Measurements from ENCODE around the gene DDR2.

The DDR2 gene

DNA sequence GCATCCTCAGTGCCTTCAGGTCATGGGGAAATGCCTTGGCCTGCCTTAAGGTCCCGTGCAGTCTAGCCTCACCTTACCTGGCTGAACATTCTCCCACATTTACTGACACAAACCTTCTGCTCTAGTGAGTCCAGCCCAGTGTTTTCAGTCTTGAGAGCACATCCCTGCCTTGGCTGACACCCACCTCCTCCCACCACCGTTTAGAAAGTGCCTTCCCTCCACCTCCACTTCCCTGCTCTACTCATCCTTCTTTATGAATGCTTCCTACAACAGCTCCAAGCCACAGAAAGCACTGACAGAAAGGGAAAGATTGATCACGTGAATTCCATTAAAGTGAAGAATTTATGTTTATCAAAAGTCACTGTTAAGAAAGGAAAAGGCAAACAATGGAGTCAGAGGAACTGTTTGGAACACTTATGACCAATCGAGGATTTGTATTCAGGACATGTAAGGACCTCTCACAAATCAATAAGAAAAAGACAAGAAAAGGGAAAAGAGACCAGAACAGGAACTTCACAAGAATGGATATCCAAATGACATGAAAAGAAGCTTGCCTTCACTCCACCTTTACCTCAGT is 59.8 kb downstream of the DDR2 start:
- H3K4me3 ChIP-seq (ENCODE audit: low read depth, low read length): no peak overlapping the region
- H3K9ac ChIP-seq (ENCODE audit: low read depth, low read length): no peak overlapping the region
- H3K27me3 ChIP-seq (ENCODE audit: control insufficient read depth, insufficient read depth, low read length): no peaks in the 10 kb centered on the region
- H3K4me1 ChIP-seq (ENCODE audit: control insufficient read depth, insufficient read depth, low read length): peaks cover 14% of the 10 kb centered on the region
- H3K36me3 ChIP-seq (ENCODE audit: control insufficient read depth, insufficient read depth, low read length): no peaks in the 10 kb centered on the region
- H3K9me3 ChIP-seq (ENCODE audit: control insufficient read depth, insufficient read depth, low read length): no peaks in the 10 kb centered on the region

DNA sequence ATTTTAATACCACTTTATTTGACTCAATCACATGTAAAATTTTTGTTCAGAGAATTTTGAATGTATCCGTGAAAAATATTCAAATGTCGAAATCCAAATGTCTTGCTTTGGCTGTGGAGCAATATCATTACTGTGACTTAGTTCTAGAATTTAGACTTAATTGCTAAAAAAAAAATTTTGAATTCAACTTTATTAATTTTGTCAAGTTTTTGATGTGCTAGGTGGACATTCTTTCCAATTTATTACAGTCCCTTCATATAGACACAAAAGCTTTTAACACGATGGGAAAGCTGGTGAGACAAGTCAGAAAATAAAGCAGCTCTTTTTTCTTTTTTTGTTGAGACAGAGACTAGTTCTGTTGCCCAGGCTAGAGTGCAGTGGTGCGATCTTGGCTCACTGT is 62.6 kb downstream of the DDR2 start:
- Histone ChIP-seq H3K9ac (ENCODE audit: low read depth, low read length) (no peak overlapping the region), H3K36me3 (ENCODE audit: control insufficient read depth, insufficient read depth, low read length) (no peaks in the 10 kb centered on the region), H3K9me3 (ENCODE audit: control insufficient read depth, insufficient read depth, low read length) (no peaks in the 10 kb centered on the region), H3K27me3 (ENCODE audit: control insufficient read depth, insufficient read depth, low read length) (no peaks in the 10 kb centered on the region), H3K4me3 (ENCODE audit: low read depth, low read length) (no peak overlapping the region), H3K4me1 (ENCODE audit: control insufficient read depth, insufficient read depth, low read length) (peaks cover 18% of the 10 kb centered on the region)

DNA sequence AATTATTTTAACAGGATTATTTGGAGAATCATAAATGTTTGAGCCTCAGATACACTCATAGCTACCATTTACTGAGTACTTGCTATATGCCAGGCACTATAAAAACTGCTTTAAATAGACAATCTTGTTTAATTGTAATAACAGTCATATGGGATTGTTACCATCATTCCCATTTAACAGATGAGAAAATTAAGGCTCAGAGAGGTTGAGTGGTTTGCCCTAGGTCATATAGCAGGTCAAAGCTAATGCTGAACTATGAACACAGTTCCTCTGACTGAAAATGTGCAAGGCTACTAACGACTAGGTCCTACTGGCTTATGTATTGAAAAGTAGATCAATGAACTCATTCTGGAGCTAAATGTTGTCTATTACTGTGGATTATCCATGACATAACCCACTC is 63.4 kb downstream of the DDR2 start:
- Histone ChIP-seq H3K9ac (ENCODE audit: low read depth, low read length) (no peak overlapping the region), H3K4me3 (ENCODE audit: low read depth, low read length) (no peak overlapping the region), H3K4me1 (ENCODE audit: control insufficient read depth, insufficient read depth, low read length) (peaks cover 18% of the 10 kb centered on the region)

DNA sequence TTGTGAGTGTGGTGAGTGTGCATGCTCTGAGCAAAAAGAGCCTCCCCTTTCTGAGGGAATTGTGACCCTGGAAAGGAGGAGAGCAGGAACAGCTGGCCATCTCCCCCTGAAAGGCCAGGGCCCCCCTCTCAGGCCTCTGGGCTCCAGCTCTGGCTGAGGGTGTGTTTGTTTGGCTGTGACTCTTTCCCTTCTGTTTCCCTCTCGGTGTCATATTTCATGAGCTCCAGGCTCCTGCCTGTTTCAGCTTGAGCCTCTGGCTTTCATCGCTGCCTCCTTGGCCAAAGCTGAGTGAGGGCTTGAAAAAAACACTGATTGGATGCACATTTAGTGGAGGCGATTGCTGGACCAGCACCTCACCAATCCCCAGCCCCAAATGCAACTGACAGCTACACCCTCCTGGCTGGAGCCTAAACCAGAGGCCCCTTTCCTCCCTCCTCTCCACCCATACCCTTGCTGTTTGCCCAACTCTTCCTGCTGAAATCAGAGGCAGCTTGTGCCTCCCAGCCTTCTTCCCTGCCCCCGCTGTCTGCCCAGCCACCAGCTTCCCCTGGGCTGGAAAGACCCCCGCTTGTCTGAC is 64.1 kb downstream of the DDR2 start:
- H3K36me3 ChIP-seq (ENCODE audit: control insufficient read depth, insufficient read depth, low read length): no peaks in the 10 kb centered on the region
- H3K4me3 ChIP-seq (ENCODE audit: low read depth, low read length): peak overlapping the region; percentile 9
- H3K9me3 ChIP-seq (ENCODE audit: control insufficient read depth, insufficient read depth, low read length): no peaks in the 10 kb centered on the region
- H3K27me3 ChIP-seq (ENCODE audit: control insufficient read depth, insufficient read depth, low read length): no peaks in the 10 kb centered on the region
- H3K4me1 ChIP-seq (ENCODE audit: control insufficient read depth, insufficient read depth, low read length): peaks cover 14% of the 10 kb centered on the region
- peak overlapping the region; percentile 20 for H3K9ac ChIP-seq (ENCODE audit: low read depth, low read length)

More for the DNA sequence above, 63.4 kb downstream of the DDR2 start:
- Histone ChIP-seq H3K36me3 (ENCODE audit: control insufficient read depth, insufficient read depth, low read length) (no peaks in the 10 kb centered on the region), H3K9me3 (ENCODE audit: control insufficient read depth, insufficient read depth, low read length) (no peaks in the 10 kb centered on the region), H3K27me3 (ENCODE audit: control insufficient read depth, insufficient read depth, low read length) (no peaks in the 10 kb centered on the region)

DNA sequence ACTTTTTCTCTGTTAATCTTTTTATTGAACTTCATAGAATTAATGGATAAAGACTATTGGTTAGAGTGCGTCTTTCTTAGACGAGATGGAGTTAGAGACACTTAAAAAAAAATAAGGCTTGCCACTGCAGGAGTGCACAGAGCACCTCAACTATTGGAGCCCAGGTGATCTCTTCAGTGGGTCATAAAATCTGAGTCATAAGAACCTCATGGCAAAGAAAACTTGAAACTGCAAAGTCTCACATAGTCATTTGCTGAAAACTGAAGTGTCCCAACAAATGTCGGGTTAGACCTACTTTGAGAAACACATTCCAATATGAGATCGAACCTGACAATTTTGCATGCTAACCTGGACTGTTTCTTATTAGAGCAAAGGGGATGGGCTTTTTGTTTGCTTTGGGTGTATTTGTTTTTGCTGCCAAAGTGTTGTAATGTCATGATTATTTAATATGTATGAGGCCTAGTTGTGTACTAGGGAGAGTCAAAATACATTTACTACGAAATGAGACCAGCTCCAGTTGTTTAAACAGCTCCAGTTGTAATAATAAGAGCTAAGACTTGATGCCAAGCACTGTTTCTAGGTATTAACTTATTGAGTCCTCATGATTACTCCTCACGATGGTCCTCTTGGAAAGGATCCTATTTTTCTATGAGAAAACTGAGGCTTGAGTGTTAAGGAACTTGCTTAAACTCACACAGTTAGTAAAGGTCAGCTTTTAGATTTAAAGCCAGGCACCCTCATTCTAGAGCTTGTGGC is 65.1 kb downstream of the DDR2 start:
- Histone ChIP-seq H3K9me3 (ENCODE audit: control insufficient read depth, insufficient read depth, low read length) (no peaks in the 10 kb centered on the region), H3K9ac (ENCODE audit: low read depth, low read length) (no peak overlapping the region), H3K4me1 (ENCODE audit: control insufficient read depth, insufficient read depth, low read length) (peaks cover 12% of the 10 kb centered on the region), H3K4me3 (ENCODE audit: low read depth, low read length) (no peak overlapping the region), H3K36me3 (ENCODE audit: control insufficient read depth, insufficient read depth, low read length) (no peaks in the 10 kb centered on the region), H3K27me3 (ENCODE audit: control insufficient read depth, insufficient read depth, low read length) (no peaks in the 10 kb centered on the region)

DNA sequence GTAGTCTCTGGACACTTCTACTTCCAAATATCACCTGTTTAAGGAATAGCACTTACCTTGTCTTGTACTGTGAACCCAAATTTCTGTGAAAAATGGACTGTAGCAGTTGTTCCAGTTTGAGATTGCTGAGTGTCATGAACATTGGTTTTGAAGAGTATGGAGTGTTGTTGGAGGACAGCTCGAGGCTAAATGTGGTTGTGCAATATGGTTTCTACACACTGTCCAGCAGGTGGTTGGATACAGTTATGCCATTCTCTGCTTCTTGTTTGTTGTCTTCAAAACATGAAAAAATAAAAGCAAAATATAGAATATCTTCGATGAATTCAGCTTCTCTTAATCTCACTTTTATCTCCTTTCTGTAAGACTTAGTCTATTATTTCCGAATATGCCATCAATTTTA is 67.1 kb downstream of the DDR2 start:
- Histone ChIP-seq H3K36me3 (ENCODE audit: control insufficient read depth, insufficient read depth, low read length) (no peaks in the 10 kb centered on the region), H3K9me3 (ENCODE audit: control insufficient read depth, insufficient read depth, low read length) (no peaks in the 10 kb centered on the region), H3K27me3 (ENCODE audit: control insufficient read depth, insufficient read depth, low read length) (no peaks in the 10 kb centered on the region), H3K4me3 (ENCODE audit: low read depth, low read length) (no peak overlapping the region), H3K9ac (ENCODE audit: low read depth, low read length) (no peak overlapping the region), H3K4me1 (ENCODE audit: control insufficient read depth, insufficient read depth, low read length) (peaks cover 12% of the 10 kb centered on the region)

DNA sequence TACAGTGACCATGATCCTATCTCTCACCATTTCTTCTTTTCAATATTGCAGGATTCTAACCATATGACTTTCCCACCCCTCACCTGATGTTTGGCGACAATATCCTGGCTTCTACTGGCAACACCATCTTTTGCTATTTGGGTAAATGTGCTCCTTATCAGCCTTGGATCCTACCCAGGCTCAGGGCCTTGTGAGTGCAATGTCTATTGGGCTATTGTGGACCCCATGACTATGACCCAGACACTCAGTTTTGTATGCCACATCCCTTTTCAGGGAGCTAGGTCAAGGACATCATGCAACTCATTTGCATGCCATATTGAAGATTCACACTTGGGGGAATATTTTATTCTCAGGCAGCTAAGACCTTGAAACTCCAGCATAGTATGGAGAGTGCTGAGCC is 67.9 kb downstream of the DDR2 start:
- H3K36me3 ChIP-seq (ENCODE audit: control insufficient read depth, insufficient read depth, low read length): no peaks in the 10 kb centered on the region

DNA sequence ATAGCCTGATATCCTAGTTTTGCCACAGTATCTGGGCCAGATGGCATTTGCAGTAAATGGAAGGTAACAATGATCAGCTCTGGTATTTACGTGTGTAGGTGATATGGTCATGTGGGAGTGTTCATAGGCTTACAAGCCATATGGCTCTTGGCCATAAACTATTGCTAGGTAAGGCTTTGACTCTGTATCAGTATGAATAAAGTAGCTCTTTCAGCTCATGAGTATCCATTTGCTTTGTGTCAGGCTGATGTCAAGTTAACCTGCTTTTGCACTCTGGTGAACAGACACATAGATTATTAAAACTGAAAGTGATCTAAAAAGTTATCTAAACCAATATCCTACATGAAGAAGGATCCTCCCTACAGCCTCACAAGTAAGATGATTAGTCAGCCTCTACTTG is 69.0 kb downstream of the DDR2 start:
- Histone ChIP-seq H3K36me3 (ENCODE audit: control insufficient read depth, insufficient read depth, low read length) (no peaks in the 10 kb centered on the region), H3K4me3 (ENCODE audit: low read depth, low read length) (no peak overlapping the region), H3K4me1 (ENCODE audit: control insufficient read depth, insufficient read depth, low read length) (peaks cover 9% of the 10 kb centered on the region), H3K27me3 (ENCODE audit: control insufficient read depth, insufficient read depth, low read length) (no peaks in the 10 kb centered on the region), H3K9me3 (ENCODE audit: control insufficient read depth, insufficient read depth, low read length) (no peaks in the 10 kb centered on the region), H3K9ac (ENCODE audit: low read depth, low read length) (no peak overlapping the region)

More for the DNA sequence above, 67.9 kb downstream of the DDR2 start:
- Histone ChIP-seq H3K4me1 (ENCODE audit: control insufficient read depth, insufficient read depth, low read length) (peaks cover 12% of the 10 kb centered on the region), H3K9ac (ENCODE audit: low read depth, low read length) (no peak overlapping the region), H3K4me3 (ENCODE audit: low read depth, low read length) (no peak overlapping the region), H3K9me3 (ENCODE audit: control insufficient read depth, insufficient read depth, low read length) (no peaks in the 10 kb centered on the region), H3K27me3 (ENCODE audit: control insufficient read depth, insufficient read depth, low read length) (no peaks in the 10 kb centered on the region)

DNA sequence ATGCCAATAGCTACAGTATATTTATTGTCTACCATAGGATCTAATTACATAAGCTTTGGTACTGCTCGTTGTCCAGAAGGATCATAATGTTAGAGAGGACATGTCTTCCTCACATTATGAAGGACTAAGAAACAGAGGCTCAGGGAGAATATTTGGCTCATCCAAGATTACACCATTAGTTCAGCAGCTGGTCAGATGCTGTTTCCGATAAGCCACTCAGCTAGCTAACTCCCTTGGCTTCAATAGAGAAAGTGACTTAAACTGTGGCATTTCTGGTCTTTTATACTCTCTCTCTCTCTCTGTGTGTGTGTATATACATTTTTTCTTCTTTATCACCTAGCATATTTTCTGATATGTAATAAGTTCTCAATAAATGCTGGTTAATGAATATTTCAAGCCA is 70.4 kb downstream of the DDR2 start:
- Histone ChIP-seq H3K4me3 (ENCODE audit: low read depth, low read length) (no peak overlapping the region), H3K9ac (ENCODE audit: low read depth, low read length) (no peak overlapping the region), H3K4me1 (ENCODE audit: control insufficient read depth, insufficient read depth, low read length) (no peaks in the 10 kb centered on the region), H3K9me3 (ENCODE audit: control insufficient read depth, insufficient read depth, low read length) (no peaks in the 10 kb centered on the region), H3K27me3 (ENCODE audit: control insufficient read depth, insufficient read depth, low read length) (no peaks in the 10 kb centered on the region), H3K36me3 (ENCODE audit: control insufficient read depth, insufficient read depth, low read length) (no peaks in the 10 kb centered on the region)

DNA sequence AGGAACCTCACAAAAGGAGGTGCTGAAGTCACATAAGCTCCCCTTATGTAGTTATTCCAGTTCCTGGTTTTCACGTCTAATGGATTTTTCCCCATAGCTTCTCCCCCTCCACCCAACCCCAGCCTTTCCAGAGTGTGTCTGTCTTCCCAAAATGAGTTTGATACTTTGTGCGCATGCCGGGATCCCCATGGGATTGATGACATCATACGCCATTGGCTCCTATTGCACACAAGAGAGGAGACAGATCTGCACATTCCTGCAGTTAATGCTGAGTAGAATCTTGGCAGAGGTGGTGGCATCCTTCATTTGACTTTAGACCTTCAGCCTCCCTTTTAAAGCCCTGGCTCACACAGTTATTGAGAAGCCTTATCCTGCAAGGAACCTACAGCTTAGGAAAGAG is 71.4 kb downstream of the DDR2 start:
- H3K9me3 ChIP-seq (ENCODE audit: control insufficient read depth, insufficient read depth, low read length): no peaks in the 10 kb centered on the region
- no peaks in the 10 kb centered on the region for H3K36me3 ChIP-seq (ENCODE audit: control insufficient read depth, insufficient read depth, low read length)
- no peaks in the 10 kb centered on the region for H3K27me3 ChIP-seq (ENCODE audit: control insufficient read depth, insufficient read depth, low read length)
- H3K4me1 ChIP-seq (ENCODE audit: control insufficient read depth, insufficient read depth, low read length): no peaks in the 10 kb centered on the region
- H3K4me3 ChIP-seq (ENCODE audit: low read depth, low read length): no peak overlapping the region
- no peak overlapping the region for H3K9ac ChIP-seq (ENCODE audit: low read depth, low read length)

DNA sequence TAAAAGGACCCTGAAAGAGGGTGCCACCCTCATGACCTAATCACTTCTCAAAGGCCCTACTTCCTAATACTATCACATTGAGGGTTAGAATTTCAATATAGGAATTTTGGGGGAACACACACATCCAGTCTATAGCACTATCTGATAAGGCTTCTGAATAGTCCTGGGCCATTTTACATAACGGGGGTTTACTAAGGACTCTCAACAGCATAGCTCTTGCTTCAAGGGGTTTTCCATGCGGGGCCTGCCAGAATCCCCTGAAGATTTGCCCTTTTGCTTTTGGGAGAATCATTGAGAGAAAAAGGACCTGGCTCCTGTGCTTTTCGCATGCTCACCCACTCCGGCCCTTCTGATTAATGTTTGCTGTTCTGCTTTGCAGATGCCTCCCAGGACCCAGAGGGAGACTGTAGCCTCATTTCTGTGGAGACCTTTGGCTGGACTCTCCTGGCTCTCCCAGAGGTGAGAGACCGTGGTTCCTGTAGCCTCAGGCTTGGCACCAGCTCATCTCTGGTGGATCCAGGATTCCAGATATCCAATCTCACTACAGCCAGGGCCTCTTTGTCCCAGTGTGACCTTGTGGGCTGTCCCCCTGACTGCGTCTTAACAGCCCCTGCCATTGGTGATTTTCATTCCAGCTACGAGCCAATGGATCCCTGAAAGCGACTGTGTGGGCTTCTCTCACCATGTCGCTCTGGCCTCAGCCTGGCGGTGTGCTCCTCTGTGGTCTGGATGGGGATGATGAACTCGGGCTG is 72.6 kb downstream of the DDR2 start:
- no peak overlapping the region for H3K9ac ChIP-seq (ENCODE audit: low read depth, low read length)

More for the DNA sequence above, 72.6 kb downstream of the DDR2 start:
- H3K4me1 ChIP-seq (ENCODE audit: control insufficient read depth, insufficient read depth, low read length): no peaks in the 10 kb centered on the region
- no peak overlapping the region for H3K4me3 ChIP-seq (ENCODE audit: low read depth, low read length)
- no peaks in the 10 kb centered on the region for H3K9me3 ChIP-seq (ENCODE audit: control insufficient read depth, insufficient read depth, low read length)
- no peaks in the 10 kb centered on the region for H3K27me3 ChIP-seq (ENCODE audit: control insufficient read depth, insufficient read depth, low read length)
- H3K36me3 ChIP-seq (ENCODE audit: control insufficient read depth, insufficient read depth, low read length): no peaks in the 10 kb centered on the region
